ENCODE data around the gene INHBA. TPM values are rescaled to one million over a fixed set of nuclear protein-coding genes. Genes with fewer than 3 reads are reported as not detected.
A peak's percentile ranks its signal among the peaks of the same experiment; 100 is the strongest.

Gene INHBA
- total RNA-seq, 4 donors from 2014 or later: 0.05 to 0.62 (median 0.41) TPM

DNA sequence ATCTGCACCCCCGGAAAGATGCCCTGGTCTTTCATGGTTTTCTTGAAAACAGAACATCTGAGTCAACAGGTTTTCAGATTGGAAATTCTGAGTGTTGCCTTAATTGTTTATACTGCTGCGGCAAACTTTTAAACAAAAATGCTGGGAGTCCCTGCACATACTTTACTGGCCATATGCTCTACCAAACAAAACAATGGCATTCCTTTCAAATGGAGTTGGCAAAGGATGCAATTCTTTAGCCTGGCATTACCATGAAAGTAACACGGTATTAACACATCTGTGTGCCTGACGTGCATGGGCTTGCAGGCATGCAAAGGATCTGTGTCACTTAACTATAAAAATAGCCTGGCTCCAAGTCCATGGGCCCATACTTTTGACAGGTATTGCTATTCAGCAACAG is 4.2 kb downstream of the INHBA start:
- in situ Hi-C loops (cut with MboI; ENCODE audit: low sequenced_read_pairs in 4 of 4): loop anchor here in 1 of 4 donors (25.0 kb wide), 1 partner anchor 1361 kb away; no protein-coding TSS in a partner anchor
- TF ChIP-seq, protein P1, sequence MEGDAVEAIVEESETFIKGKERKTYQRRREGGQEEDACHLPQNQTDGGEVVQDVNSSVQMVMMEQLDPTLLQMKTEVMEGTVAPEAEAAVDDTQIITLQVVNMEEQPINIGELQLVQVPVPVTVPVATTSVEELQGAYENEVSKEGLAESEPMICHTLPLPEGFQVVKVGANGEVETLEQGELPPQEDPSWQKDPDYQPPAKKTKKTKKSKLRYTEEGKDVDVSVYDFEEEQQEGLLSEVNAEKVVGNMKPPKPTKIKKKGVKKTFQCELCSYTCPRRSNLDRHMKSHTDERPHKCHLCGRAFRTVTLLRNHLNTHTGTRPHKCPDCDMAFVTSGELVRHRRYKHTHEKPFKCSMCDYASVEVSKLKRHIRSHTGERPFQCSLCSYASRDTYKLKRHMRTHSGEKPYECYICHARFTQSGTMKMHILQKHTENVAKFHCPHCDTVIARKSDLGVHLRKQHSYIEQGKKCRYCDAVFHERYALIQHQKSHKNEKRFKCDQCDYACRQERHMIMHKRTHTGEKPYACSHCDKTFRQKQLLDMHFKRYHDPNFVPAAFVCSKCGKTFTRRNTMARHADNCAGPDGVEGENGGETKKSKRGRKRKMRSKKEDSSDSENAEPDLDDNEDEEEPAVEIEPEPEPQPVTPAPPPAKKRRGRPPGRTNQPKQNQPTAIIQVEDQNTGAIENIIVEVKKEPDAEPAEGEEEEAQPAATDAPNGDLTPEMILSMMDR (IDR thresholded peaks at IDR 0.05 in 4 of 5, conservative IDR thresholded peaks at IDR 0.05 in 1 of 5): no peak
- TF ChIP-seq POLR2A (IDR thresholded peaks at IDR 0.05): no peak
- ATAC-seq: no peak
- H3K4me3 ChIP-seq: peak overlapping the region in 2 of 4 donors; percentile 35 to 44
- no peak overlapping the region for H3K27ac ChIP-seq
- H3K9me3 ChIP-seq: no peaks in the 10 kb centered on the region
- DNase-seq: no peak
- intact Hi-C loops (cut with DNase I; ENCODE audit: low total_unique reads): no loop called here
- H3K4me1 ChIP-seq: peaks cover 0 to 6% of the 10 kb centered on the region in 2 donors
- H3K36me3 ChIP-seq: no peaks in the 10 kb centered on the region
- peaks cover 3 to 14% (median 9%) of the 10 kb centered on the region in 3 donors for H3K27me3 ChIP-seq

DNA sequence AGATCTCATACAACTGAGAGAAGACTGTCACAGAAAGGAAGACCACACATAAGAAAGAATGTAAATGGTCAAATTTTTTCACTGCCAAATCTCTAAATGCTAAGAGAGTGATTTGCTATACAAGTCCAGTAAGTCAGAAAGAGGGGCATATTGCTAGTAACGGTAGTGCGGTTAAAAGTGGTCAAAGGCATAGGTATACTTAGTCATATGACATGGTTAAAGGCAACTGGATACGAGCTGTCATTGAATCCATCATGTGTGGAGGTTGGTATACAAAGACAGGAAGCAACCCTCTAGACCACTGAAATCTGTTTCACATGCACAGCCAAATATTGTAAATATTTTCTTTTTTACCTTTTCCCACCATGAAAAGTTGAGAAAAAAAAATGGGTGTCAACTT is 4.8 kb downstream of the INHBA start:
- in situ Hi-C loops (cut with MboI; ENCODE audit: low sequenced_read_pairs in 4 of 4): loop anchor here in 1 of 4 donors (25.0 kb wide), 1 partner anchor 1361 kb away; no protein-coding TSS in a partner anchor
- H3K4me3 ChIP-seq: peak overlapping the region in 1 of 4 donors; percentile 7
- intact Hi-C loops (cut with DNase I; ENCODE audit: low total_unique reads): no loop called here
- no peaks in the 10 kb centered on the region for H3K9me3 ChIP-seq
- H3K4me1 ChIP-seq: peaks cover 0 to 6% of the 10 kb centered on the region in 2 donors
- H3K27ac ChIP-seq: no peak overlapping the region
- TF ChIP-seq POLR2A (IDR thresholded peaks at IDR 0.05): no peak
- TF ChIP-seq, protein P1 (IDR thresholded peaks at IDR 0.05 in 4 of 5, conservative IDR thresholded peaks at IDR 0.05 in 1 of 5): no peak
- H3K27me3 ChIP-seq: peaks cover 3 to 14% (median 9%) of the 10 kb centered on the region in 3 donors
- H3K36me3 ChIP-seq: no peaks in the 10 kb centered on the region
- no peak for ATAC-seq
- DNase-seq: no peak

DNA sequence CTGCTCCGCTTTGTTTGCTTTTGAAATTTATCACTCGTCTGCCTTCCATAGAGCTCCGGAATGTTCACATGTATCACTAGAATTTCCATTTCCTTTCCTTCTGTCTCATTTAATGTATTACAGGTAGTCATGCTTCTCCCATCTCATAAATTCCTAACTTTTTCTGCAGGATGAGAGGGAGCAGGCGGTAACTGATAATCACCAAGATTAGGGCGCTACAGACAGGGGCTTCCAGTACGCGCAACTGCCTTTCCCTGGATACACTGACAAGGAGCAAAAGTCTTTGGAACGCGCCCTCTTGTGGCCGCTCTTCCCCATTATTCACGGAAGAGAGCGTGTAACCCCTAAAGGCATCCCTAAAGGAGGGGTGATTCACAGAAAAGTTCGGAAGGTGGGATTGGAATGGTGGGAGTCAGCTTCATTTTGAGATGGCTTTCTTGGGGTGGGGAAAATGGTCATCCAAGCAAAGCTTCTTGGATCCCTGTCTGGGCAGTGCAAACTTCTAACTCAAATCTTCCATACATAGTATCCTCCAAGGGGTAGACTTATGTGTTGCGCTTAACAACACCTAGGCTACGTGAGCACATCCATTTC is 6.5 kb downstream of the INHBA start:
- peaks cover 3 to 9% (median 7%) of the 10 kb centered on the region in 3 donors for H3K27me3 ChIP-seq
- no peaks in the 10 kb centered on the region for H3K9me3 ChIP-seq
- TF ChIP-seq, protein P1 (IDR thresholded peaks at IDR 0.05 in 4 of 5, conservative IDR thresholded peaks at IDR 0.05 in 1 of 5): peak; percentile 9 to 51 (median 35)
- TF ChIP-seq POLR2A (IDR thresholded peaks at IDR 0.05): no peak
- in situ Hi-C loops (cut with MboI; ENCODE audit: low sequenced_read_pairs in 4 of 4) (loop anchor here in 1 of 4 donors (25.0 kb wide), 1 partner anchor 1359 kb away; no protein-coding TSS in a partner anchor), intact Hi-C loops (cut with DNase I; ENCODE audit: low total_unique reads) (no loop called here)
- peak overlapping the region in 3 of 4 donors; percentile 4 to 33 (median 33) for H3K4me3 ChIP-seq
- H3K4me1 ChIP-seq: peaks cover 0 to 6% of the 10 kb centered on the region in 2 donors
- ATAC-seq (peak; percentile 50 to 62), DNase-seq (peak; percentile 42 to 45)
- no peaks in the 10 kb centered on the region for H3K36me3 ChIP-seq
- peak overlapping the region; percentile 57 to 69 (median 62) for H3K27ac ChIP-seq

DNA sequence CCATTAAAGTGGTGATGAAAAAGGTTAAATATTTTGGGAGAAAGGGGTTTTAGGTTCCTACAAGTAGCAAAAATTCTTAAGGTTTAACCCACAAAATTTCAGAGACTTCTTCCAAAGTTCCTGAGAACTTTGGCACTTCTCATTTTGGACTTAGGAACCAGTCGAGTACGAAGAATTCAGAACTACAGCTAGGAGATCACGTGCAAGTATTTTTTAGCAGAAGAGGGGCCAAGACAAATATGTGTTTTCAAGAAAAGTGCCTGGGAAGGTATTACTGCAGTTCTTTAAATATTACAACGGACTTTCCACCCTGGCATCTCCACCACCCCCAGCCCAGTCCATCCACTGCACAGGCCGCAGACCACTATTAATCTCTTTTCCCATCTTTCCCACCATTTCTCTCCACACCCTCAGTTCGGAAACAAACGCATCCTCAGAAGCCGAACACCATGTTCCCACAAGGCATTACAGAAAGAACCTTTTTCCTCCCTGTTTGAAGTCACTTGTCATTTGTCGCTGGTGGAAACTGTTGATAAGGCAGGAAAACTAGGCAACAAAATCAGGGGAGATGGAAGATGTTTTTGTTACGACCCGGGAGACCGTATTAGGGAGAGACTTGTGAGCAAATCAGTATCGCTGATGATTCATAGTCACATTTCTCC is 7.1 kb downstream of the INHBA start:
- Histone ChIP-seq H3K27ac (peak overlapping the region; percentile 57 to 69 (median 62)), H3K9me3 (no peaks in the 10 kb centered on the region), H3K27me3 (peaks cover 1 to 5% (median 3%) of the 10 kb centered on the region in 3 donors), H3K4me3 (peak overlapping the region in 3 of 4 donors; percentile 4 to 33 (median 33)), H3K4me1 (peaks cover 0 to 6% of the 10 kb centered on the region in 2 donors), H3K36me3 (no peaks in the 10 kb centered on the region)
- in situ Hi-C loops (cut with MboI; ENCODE audit: low sequenced_read_pairs in 4 of 4): loop anchor here in 1 of 4 donors (25.0 kb wide), 1 partner anchor 1358 kb away; no protein-coding TSS in a partner anchor
- intact Hi-C loops (cut with DNase I; ENCODE audit: low total_unique reads): no loop called here
- TF ChIP-seq, protein P1 (IDR thresholded peaks at IDR 0.05 in 4 of 5, conservative IDR thresholded peaks at IDR 0.05 in 1 of 5): no peak
- TF ChIP-seq POLR2A (IDR thresholded peaks at IDR 0.05): no peak
- DNase-seq (no peak), ATAC-seq (peak in 1 of 2 donors; percentile 49)
